GM20000 (cell line): ENCODE data around the gene KCNK13.
"Not testable (repeated sequence)": the region's sequence is repeated elsewhere in the genome, so short reads cannot be mapped to it uniquely, and the experiment has no call there.

ENCODE experiments used
- DNase-seq: peaks from one replicate; pipeline ENCODE4 v3.0.0; 2012; ENCODE audit warnings: low spot score
- CTCF ChIP-seq: IDR thresholded peaks from 2 replicates; pipeline ENCODE4 v1.5.1; 2012; ENCODE audit warnings: mild to moderate bottlenecking, control low read depth; ENCODE audit errors: extremely low read depth, missing control alignments

KCNK13 gene

GRCh38 chr14:90062127-90062794, 467 bp downstream of the KCNK13 start:
- no peak for TF ChIP-seq CTCF
- peak; percentile 30 for DNase-seq

- TF ChIP-seq CTCF = no peak
- peak; percentile 25 for DNase-seq
These were observed 1.2 kb downstream of the KCNK13 start for GRCh38 chr14:90062822-90063539.

- TF ChIP-seq CTCF = no peak
- no peak for DNase-seq
These were observed 10.6 kb downstream of the KCNK13 start for GRCh38 chr14:90072350-90072749.

- no peak for TF ChIP-seq CTCF
- DNase-seq = no peak
These were observed 17.8 kb downstream of the KCNK13 start for GRCh38 chr14:90079576-90079975.

- TF ChIP-seq CTCF = no peak
- DNase-seq = no peak
These were observed 25.6 kb downstream of the KCNK13 start for GRCh38 chr14:90087433-90087832.

GRCh38 chr14:90088176-90088575, 26.4 kb downstream of the KCNK13 start:
- DNase-seq = no peak
- no peak for TF ChIP-seq CTCF

GRCh38 chr14:90089486-90089885, 27.7 kb downstream of the KCNK13 start:
- not testable (repeated sequence) for DNase-seq

GRCh38 chr14:90091393-90091792, 29.6 kb downstream of the KCNK13 start:
- no peak for DNase-seq
- TF ChIP-seq CTCF = no peak
